ENCODE measurements around the gene CTU1.
A peak's percentile ranks its signal among the peaks of the same experiment; 100 is the strongest.

Gene CTU1

DNA sequence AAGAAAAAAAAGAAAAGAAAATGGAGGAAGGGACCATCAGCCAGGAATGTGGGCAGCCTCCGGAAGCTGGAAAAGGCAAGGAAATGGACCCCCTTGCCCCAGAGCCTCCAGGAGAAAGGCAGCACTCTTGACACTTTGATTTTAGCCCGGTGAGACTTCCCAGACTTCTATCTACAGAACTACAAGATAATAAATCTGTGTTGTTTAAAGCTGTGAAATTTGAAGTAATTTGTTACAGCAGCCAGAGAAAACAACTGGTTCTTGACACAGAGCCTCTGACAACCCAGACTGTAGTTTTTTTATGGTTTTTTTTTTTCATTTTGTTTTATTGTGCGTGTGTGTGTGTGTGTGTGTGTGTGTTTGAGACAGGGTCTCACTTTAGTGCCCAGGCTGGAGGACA is 7.6 kb downstream of the CTU1 start:
- Mint-ChIP-seq H3K9me3 (no peaks in the 10 kb centered on the region), H3K4me1 (peaks cover 48% of the 10 kb centered on the region), H3K27ac (peak overlapping the region in 1 of 2 donors; percentile 86), H3K4me3 (no peak overlapping the region), H3K27me3 (no peaks in the 10 kb centered on the region)
- no peak for DNase-seq
- no peak for ATAC-seq

DNA sequence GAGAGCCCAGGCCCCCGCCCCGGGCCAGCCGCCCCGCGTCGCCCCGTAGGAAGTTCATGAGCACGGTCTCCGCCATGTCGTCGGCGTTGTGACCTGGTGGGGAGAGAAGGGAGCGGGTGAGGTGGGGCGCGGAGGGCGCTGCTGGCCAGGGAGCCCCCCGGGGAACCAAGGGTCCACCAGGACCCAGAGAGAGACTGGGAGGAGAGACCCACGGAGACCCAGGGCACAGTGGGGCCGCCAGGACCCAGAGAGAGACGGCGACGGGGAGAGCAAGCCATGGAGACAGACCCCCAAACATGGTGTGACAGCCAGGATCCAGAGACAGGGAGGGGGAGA is 9.2 kb downstream of the CTU1 start:
- Mint-ChIP-seq H3K4me1 (peaks cover 41% of the 10 kb centered on the region), H3K27ac (no peak overlapping the region), H3K4me3 (peak overlapping the region; percentile 19 to 63), H3K27me3 (no peaks in the 10 kb centered on the region), H3K9me3 (no peaks in the 10 kb centered on the region)
- ATAC-seq: no peak
- DNase-seq: no peak

DNA sequence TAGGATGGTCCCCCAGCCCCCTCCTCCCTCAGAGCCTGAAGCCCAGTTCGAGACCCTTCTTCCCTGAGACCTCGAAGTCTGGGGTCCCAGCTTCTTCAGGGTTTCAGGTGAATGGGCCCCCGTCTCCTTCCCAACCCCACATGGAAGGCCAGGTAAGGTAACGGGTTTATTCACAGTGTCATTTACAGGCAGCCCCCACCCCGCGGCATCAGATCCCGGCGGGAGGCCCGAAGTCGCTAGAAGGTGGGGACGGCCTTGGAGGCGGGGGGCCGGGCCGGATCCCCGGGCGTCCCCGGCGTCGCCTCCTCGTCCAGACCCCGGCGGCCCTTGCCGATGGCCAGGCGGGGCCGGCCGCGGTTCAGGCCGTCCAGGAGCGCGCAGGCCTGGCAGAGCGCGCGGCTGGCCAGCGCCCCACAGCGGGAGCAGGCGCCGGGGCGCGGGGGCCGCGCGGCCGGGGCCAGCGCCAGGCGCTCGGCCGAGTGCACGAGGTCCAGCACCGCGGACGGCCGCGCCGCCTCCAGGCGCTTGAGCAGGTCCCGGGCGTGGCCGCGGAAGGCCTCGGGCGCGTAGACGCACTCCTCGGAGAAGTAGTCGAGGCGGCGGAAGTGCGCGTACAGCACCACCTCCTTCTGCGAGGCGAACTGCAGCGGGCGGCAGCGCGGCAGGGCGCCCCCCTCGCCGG is 9.7 kb downstream of the CTU1 start:
- H3K27me3 Mint-ChIP-seq: no peaks in the 10 kb centered on the region
- H3K9me3 Mint-ChIP-seq: no peaks in the 10 kb centered on the region
- ATAC-seq: peak; percentile 70
- no peak for DNase-seq
- H3K4me3 Mint-ChIP-seq: peak overlapping the region in 1 of 2 donors; percentile 63
- H3K27ac Mint-ChIP-seq: no peak overlapping the region
- H3K4me1 Mint-ChIP-seq: peaks cover 41% of the 10 kb centered on the region

DNA sequence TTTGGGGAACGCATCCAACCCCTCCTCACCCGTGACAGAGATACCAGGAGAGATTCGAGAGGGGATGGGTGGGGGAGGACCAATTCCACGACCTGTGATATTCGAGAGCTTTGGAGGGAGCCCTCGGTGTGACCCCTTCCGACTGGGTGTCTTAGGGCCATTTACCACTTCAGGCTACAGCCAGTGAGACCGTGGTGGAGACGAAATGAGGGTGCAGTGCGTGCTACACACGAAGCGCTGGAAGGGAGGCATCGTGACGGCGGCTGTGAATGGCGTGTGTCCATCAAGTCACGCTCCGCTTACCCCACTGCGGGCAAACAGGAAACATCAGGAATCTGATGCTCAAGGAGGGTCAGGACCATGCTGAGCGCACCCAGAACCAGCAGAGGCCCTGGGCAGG is 10.4 kb downstream of the CTU1 start:
- Mint-ChIP-seq H3K9me3 (no peaks in the 10 kb centered on the region), H3K27me3 (no peaks in the 10 kb centered on the region), H3K4me3 (no peak overlapping the region), H3K4me1 (peaks cover 37% of the 10 kb centered on the region), H3K27ac (peak overlapping the region in 1 of 2 donors; percentile 29)
- DNase-seq (no peak), ATAC-seq (no peak)

DNA sequence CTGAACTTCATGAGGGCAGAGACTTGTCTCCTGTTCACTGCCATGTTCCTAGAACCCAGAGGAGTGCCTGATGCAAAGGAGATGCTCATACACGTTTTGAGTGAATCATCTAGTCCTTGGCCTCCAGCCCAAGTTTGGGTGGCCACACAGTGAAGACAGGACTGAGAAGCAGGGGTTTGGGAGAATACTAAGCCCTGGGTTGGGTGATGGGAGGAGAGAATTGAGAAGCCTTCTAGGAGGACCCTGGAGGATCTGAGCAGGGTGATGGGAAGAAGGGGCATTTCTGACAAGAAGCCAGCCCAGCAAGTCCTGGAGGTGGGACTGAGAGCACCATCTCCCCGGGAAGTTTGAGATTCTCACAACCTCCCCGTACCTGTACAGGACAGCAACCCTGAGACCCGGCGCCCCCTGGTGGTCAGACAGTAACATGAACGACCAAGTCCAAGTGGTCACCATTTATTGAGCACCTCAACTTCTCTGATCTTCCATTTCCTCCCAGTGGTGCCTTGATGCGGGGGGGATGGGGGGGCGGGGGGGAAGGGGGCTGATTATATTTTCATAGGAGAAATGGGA is 11.0 kb downstream of the CTU1 start:
- Mint-ChIP-seq H3K9me3 (no peaks in the 10 kb centered on the region), H3K27me3 (no peaks in the 10 kb centered on the region), H3K4me1 (peaks cover 37% of the 10 kb centered on the region), H3K27ac (peak overlapping the region in 1 of 2 donors; percentile 29), H3K4me3 (no peak overlapping the region)
- ATAC-seq (peak; percentile 69), DNase-seq (peak; percentile 53 to 63)

DNA sequence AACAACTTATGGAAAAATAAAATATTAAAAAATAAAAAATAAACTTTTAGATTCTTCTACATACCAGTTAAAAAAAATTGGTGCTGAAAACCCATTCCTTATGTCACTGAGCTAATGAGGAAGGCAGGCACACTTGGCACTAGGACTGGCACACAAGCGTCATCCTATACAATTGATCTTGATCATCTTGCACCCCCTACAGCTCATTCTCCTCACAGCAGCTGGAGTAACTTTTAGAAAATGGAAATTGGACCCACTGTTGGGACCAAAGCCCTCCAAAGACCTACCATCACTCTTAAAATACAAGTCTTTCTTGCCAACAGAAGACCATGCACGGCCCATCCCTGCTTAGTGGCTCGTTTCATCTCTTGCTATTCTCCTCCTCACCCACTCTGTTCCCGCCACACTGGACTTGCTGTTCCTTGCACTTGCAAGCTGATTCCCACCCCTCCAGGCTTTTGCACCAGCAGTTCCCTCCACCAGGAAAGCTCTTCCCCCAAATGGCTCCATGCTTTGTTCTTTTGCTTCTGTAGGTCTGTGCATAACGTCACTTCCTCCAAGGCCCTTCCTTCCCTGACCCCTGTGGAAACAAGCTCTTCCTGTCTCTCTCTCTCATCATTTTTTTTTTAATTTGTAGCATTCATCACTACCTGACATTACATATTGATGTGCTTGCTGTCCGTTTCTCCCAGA is 11.6 kb downstream of the CTU1 start:
- Mint-ChIP-seq H3K27me3 (no peaks in the 10 kb centered on the region), H3K9me3 (no peaks in the 10 kb centered on the region), H3K27ac (no peak overlapping the region), H3K4me1 (peaks cover 37% of the 10 kb centered on the region), H3K4me3 (no peak overlapping the region)
- DNase-seq (no peak), ATAC-seq (no peak)

DNA sequence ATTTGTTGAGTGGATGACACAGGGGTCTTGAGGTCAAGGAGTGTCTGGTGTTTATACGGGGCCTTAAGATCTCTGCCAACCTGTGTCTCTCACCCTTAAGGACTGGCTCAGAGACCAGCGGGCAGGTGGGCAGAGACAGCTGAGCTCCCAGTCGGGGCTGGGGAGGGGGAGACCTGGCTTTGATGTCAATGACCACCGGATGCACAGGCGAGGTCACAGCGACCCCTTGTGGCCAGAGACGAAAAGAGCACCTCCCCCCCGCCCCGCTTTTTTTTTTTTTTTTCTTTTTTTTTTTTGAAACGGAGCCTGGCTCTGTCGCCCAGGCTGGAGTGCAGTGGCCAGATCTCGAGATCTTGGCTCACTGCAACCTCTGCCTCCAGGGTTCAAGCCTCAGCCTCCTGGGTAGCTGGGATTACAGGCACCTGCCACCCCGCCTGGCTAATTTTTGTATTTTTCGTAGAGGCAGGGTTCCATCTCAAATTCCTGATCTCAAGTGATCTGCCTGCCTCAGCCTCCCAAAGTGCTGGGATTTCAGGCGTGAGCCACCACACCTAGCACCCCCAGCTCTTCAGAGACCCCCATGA is 13.4 kb downstream of the CTU1 start:
- DNase-seq (no peak), ATAC-seq (no peak)
- Mint-ChIP-seq H3K4me3 (no peak overlapping the region), H3K4me1 (peaks cover 34% of the 10 kb centered on the region), H3K9me3 (no peaks in the 10 kb centered on the region), H3K27ac (no peak overlapping the region), H3K27me3 (no peaks in the 10 kb centered on the region)

DNA sequence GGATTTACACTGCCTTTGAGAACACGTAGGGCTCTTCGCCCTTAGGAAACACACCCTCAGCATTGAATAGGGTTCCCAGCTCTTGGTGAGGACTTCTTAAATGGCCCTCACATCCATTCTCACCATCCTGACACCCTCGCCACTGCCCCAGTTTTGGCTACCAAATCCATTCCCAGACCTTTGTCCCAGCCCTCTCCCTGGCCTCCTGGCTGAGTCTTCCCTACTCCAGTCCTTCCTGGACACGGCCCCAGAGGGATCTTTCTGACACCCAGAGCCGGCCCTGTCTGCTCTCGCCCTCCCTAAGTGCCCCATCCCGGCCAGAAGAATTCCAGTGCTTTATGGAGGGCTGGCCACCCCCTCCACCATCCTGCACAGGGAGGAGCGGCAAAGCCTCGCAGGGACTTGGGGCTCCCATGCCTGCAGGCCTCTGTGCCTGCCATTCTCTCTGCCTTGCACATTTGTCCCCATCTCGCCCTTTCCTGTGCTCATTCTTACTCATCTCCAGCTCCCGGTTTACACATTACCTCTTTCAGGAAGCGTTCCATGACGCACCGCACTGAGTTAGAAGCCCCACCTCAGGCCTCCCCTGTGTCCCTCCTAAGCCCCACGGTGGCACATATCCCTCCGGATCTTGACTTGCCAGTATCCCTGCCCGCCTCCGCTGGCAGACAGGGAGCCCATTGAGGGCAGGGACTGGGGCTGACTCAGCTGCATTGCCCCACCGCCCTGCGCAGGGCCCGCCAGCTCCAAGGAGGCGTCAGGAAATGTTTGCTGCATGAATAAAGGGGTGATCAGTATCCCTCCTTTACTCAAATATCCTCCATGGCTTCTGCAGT is 14.5 kb downstream of the CTU1 start:
- ATAC-seq (no peak), DNase-seq (no peak)
- no peaks in the 10 kb centered on the region for H3K27me3 Mint-ChIP-seq
- peaks cover 25% of the 10 kb centered on the region for H3K4me1 Mint-ChIP-seq
- no peak overlapping the region for H3K4me3 Mint-ChIP-seq
- H3K27ac Mint-ChIP-seq: peak overlapping the region in 1 of 2 donors; percentile 93
- H3K9me3 Mint-ChIP-seq: no peaks in the 10 kb centered on the region

DNA sequence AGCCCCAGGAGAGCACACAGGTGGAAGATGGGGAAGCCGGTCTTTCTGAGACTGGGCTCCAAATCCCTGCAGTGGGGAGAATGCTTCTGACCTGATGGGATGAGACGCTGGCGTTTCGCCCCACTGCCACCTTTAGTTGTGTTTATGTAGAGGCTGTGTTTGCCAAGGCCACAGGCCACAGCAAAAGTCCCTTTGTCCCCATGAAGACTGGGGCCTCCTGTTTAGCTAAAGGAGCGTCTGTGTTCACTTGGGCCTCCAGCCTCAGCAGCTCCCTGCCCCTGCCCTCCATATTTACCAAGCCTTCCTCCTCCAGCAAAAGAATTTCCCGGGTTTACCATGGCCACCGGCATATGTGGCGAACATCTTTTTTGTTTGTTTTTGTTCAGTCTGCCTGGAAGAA is 15.1 kb downstream of the CTU1 start:
- Mint-ChIP-seq H3K27ac (peak overlapping the region in 1 of 2 donors; percentile 93), H3K4me3 (no peak overlapping the region), H3K9me3 (no peaks in the 10 kb centered on the region), H3K27me3 (no peaks in the 10 kb centered on the region), H3K4me1 (peaks cover 25% of the 10 kb centered on the region)
- ATAC-seq (no peak), DNase-seq (no peak)

DNA sequence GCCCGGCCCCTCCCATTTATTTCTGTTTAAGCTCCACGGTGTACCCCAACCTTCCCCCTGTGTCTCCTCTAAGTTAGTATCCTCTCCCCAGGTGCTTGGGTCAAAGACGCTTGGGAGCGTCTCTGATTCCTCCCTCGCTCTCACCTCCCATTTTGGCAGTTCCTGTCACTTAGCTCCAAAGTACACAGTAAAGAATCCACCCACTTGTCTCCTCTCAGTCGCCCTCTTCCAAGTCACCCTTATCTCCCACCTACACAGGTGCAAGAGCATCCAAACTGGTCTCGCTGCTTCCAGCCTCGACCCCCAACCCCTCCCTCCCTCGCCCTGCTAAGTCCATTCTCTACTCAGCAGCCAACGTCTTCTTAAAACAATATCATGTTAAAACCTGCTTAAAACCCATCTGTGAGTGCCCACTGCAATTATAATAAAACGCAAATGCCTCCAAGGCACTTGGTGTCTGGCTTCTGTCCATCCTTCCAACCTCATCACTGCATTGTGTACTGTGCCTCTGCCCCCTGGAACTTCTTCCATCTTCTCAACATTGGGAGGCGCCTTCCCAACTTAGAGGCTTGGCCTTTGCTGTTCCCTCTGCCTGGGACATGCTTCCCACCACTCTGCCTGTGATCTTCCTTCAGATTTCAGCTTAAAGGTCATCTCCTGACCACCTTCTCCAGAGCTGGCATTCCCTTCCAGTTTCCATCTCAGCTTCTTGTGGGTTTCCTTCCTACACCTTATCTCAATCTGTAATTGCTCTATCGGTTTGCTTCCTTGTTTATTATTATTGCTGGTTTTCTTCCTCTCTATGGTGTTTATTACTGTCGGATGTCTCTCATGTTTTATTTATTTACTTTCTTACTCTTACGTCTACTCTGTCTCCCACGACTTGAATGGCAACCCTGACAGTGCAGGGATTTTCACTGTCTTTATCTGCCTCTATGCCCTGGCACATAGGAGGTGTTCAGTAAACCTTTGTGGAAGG is 16.0 kb downstream of the CTU1 start:
- H3K9me3 Mint-ChIP-seq: no peaks in the 10 kb centered on the region
- peaks cover 18% of the 10 kb centered on the region for H3K4me1 Mint-ChIP-seq
- no peak overlapping the region for H3K4me3 Mint-ChIP-seq
- no peak for ATAC-seq
- H3K27ac Mint-ChIP-seq: peak overlapping the region; percentile 0 to 34
- H3K27me3 Mint-ChIP-seq: no peaks in the 10 kb centered on the region
- no peak for DNase-seq

DNA sequence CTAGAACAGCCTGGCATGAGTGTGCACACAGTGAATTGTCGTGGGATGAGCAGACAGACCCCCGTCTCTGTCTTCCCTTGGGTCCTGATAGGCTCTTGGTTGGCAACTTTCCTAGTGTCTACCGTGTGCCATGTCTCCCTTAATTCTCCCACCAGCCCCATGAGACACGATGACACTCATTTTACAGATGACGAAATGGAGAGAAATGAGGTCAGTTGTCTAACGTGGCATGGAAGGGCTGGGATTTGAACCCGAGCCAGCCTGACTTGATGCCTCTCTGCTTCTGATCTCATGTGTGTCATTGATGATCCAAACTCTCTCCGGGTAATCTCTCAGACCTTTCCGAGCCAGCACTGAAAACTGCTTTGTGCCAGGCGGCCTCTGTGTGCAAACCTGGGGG is 17.1 kb downstream of the CTU1 start:
- DNase-seq: no peak
- H3K4me1 Mint-ChIP-seq: peaks cover 10% of the 10 kb centered on the region
- no peak overlapping the region for H3K4me3 Mint-ChIP-seq
- no peak for ATAC-seq
- H3K27me3 Mint-ChIP-seq: no peaks in the 10 kb centered on the region
- H3K9me3 Mint-ChIP-seq: no peaks in the 10 kb centered on the region
- peak overlapping the region in 1 of 2 donors; percentile 8 for H3K27ac Mint-ChIP-seq

DNA sequence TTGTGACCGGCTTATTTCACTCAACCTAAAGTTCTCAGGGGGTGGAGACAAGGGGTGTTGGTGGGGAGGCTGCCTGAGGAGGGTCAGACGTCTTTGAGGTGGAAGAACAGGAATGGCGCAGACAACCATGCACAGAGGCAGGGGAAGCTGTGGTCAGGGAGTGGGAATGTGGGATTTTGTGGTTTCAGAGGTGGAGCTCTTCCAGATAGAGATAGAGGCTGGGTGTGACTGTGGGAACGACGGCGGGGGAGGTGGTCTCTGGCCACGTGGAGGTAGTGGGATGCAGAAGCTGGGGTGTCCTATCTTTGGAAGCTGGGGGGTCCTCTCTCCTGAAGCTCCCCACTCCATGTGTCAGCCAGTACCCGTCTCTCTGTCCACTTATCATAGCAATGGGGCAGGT is 17.7 kb downstream of the CTU1 start:
- DNase-seq: no peak
- H3K27ac Mint-ChIP-seq: no peak overlapping the region
- H3K9me3 Mint-ChIP-seq: no peaks in the 10 kb centered on the region
- no peak for ATAC-seq
- H3K4me1 Mint-ChIP-seq: peaks cover 10% of the 10 kb centered on the region
- no peak overlapping the region for H3K4me3 Mint-ChIP-seq
- no peaks in the 10 kb centered on the region for H3K27me3 Mint-ChIP-seq

DNA sequence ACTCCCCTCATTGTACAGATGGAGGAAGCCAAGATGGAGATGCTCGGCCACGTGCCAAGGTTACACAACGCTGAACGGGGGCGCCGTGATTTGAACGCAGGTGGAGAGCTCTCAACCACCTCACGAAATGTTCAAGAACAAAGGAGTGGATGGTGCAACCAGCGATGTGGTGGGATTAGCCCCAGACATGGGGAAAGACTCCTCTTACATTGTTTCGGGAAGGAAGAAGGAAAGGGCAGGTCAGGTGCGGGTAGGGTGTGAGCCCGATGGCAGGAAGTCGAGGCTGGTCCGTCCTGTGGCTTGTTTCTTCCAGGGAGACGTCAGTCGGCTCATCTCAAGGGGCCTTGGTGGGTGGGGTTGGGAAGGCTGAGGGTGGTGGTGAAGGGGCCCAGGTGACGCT is 18.4 kb downstream of the CTU1 start:
- H3K27ac Mint-ChIP-seq: peak overlapping the region in 1 of 2 donors; percentile 69
- DNase-seq (no peak), ATAC-seq (no peak)
- no peak overlapping the region for H3K4me3 Mint-ChIP-seq
- no peaks in the 10 kb centered on the region for H3K27me3 Mint-ChIP-seq
- no peaks in the 10 kb centered on the region for H3K9me3 Mint-ChIP-seq
- peaks cover 10% of the 10 kb centered on the region for H3K4me1 Mint-ChIP-seq

DNA sequence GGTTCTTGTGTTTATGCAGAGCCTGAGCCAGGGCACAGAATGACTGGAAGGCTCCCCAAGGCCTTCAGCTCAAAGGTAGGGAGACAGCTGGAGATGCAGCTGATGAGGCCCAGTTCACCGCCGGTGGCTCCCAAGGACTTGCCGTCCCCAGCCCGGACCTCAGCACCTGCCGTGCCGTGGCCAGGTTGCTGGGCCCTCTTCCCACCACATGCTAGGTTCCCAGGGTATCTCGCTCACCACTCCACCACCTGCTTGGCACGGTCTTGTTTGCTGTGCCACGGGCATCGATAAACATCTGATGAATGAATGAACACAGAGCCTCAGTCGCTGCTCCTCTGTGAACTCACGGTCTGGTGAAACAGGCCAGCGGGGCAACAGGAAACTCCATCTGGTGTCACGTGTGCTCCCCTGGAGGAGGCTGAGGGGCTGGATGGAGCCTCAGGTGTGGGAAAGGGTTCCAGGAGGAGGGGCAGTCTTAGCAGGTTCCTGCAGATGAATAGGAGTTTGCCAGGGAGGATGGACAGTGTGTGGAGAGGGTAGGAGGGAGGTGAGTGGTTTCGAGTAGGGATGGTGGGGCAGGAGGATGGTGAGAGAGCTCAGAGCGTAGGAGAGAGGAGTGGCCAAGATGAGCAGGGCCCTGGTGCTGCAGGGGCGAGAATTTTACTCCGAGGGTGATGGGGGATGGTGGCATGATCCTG is 21.9 kb downstream of the CTU1 start:
- Mint-ChIP-seq H3K27me3 (peaks cover 16% of the 10 kb centered on the region), H3K9me3 (no peaks in the 10 kb centered on the region), H3K4me3 (no peak overlapping the region), H3K4me1 (no peaks in the 10 kb centered on the region), H3K27ac (no peak overlapping the region)
- DNase-seq (no peak), ATAC-seq (no peak)
